GM18861 (cell line): Measurements from ENCODE around the gene SUN1.
"Not testable (repeated sequence)": the region's sequence is repeated elsewhere in the genome, so short reads cannot be mapped to it uniquely, and the experiment has no call there.

ENCODE experiments used
- ATAC-seq: cut with Tn5 transposase; IDR thresholded peaks from one replicate; pipeline ENCODE4 v1.9.1; 2021; ENCODE audit not compliant: unreplicated experiment

SUN1 gene

DNA sequence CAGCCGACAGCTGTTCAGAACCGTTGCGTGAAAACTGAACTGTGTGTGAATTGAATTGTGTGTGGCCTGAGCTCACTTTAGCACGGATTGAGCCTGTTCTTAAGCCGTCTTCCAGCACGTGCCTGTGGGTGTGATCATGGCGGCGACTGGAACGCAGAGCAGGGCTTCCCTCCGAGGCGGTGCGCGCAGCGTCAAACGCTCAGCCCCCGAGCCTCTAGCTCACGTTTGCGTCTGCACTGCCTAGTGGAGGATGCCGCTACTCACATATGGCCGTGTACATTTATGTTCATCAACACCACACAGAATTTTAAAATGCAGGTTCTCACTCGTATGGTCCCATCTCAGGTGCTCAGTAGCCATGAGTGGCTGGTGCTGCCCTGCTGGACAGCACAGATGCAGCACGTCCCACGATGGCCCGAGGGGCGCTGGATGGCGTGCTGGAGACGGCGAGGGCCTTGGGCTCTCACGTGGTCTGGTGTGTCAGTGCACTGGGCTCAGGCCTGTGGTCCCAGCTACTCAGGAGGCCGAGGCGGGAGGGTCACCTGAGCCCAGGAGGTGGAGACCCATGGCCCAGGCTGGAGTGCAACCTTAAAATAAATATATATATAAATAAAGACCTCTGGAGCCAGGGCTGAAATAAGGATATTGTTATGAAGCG, 22.0 kb downstream of the SUN1 start:
- no peak for ATAC-seq

DNA sequence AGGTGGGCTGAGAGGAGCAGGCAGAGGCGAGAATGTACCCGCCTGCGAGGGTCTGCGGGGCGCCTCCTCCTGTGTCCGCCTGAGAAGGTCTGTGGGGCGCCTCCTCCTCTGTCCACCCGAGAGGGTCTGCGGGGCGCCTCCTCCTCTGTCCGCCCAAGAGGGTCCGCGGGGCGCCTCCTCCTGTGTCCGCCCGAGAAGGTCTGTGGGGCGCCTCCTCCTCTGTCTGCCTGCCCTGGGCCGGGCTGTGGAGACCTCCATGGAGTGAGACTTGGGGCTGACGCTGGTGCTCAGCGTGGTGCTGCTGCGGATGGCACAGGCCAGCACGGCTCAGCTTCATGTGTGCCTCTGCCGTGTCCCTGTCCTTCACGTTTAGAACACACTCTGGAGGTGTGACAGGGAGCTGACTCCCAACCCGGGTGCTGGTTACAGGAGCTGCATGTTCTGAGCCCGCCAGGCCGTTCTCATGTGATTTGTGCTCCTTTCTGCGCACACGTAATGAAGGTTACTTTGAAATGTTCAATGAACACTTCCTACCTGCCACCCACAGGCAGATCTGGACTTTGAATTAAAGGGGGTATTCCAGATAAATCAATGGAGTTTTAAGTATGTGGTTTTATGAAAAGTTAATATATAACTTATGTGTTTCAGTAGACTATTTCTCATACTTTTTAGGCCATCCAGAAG, 23.6 kb downstream of the SUN1 start:
- ATAC-seq = no peak

DNA sequence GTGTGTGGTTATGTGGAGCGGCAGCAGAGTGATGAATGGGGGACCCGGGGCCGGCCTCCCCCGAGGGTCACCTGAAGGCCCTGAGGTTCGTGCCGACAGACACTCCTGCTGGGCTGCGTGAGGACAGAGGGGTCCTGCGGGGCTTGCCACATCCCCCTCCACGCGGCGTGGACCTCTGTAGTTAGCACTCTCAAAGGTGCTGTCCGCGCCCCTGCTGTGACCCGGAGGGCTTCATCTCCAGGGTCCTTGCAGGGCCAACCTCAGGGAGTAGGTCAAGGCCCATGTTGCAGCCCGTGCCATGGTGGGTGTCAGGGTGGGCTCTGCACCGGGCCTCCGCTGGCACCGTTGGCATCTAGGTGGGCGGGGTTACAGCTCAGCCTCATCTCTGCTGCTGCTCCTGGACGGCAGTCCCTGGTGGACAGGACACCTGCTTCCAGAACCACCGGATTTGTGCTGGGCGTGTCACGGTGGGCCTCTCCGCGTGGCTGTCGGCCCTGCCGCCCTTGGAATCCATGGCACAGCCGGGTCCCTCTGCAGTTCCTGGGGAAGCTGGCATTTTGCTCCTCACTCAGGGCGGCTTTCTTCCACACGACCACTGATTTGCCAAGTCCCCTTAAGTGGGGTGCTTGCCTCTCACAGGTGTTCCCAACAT, 24.3 kb downstream of the SUN1 start:
- ATAC-seq = no peak

DNA sequence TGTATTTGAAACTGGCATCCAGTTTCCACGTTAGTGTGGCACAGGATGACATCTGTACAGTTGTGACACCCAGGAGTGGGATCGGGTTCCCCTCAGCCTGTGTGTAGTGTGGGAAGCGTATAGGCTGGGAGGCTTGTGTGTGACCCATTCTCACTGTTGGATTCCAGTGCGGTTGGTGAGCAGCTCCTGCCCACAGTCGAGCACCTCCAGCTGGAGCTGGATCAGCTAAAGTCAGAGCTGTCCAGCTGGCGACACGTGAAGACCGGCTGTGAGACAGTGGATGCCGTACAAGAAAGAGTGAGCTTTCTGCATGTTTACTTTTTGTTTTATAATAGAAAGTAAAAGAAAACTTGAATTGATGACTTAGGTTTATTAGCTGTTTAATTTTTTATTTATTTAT, 25.4 kb downstream of the SUN1 start:
- no peak for ATAC-seq

DNA sequence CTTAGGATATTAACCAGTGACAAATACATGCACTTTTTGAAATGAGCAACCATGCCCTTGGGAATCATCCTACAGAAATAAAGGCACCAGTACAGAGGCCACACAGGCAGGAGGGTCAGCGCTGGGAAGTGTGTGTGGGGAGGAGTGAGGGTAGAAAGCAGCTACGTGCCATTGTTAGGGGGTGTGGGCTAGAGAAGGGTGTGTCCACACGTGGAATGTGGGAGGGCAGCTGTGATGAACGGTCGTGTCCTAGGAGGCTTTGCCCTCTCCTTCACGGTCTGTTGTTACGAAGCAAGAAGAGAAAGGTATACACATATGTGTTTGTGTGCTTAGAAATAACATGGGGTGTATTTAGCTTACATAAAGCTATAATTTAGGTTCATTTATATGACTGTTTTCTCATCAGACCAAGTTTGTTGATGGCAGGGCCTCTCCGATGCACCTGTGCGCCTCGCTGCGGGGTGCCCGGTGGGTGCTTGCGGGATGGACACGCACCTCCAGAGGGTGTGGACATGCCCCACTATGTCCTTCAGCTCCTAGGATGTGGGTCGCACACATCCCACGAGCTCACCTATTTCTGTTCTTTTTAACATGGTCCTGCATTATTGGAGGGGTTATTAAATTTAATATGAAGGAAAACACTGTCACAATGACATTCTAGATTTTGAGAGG, 27.2 kb downstream of the SUN1 start:
- ATAC-seq = no peak

DNA sequence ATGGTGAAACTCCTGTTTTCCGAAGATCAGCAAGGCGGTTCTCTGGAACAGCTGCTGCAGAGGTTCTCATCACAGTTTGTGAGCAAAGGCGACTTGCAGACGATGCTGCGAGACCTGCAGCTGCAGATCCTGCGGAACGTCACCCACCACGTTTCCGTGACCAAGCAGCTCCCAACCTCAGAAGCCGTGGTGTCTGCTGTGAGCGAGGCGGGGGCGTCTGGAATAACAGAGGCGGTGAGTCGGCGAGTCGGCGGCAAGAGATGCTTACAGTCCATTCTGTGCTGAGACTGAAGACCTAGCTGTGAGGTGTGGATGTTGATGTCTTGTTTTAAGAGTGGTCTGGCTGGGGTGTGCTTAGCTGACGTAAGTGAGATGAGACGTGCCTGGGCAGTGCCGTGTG, 27.9 kb downstream of the SUN1 start:
- no peak for ATAC-seq

DNA sequence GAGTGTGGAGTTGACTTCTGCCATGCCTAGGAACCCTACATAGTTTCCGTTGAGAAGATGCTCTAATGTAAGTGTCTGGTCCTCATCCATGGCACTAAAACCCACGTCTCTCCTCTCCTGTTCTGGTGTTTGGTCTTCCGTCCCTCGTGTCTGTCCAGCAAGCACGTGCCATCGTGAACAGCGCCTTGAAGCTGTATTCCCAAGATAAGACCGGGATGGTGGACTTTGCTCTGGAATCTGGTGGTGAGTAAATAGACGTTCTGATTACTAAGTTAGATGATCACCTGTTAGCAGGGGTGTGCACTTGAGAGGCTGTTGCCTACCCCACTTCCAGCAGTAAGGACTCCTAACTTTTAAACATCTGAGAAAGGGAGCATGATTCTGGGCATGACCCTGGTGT, 28.9 kb downstream of the SUN1 start:
- no peak for ATAC-seq

DNA sequence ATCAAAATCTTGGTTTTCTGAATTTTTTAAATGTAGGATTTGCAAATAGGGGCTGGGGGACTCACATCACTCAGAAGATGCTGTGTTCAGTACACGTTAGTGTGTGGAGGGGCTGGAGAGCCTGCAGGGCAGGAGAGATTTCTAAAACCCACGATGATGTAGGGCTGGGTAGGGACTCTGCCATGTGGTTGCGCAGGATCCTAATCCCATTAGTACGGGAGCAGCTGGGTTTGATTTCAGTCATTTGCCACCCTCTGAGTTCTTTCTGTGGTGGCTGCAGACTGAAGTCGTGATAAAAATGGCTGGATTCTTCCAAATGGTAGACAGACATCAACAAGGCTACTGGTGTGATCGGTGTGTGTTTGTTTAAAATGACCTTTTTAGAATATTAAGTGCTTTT, 29.9 kb downstream of the SUN1 start:
- no peak for ATAC-seq

DNA sequence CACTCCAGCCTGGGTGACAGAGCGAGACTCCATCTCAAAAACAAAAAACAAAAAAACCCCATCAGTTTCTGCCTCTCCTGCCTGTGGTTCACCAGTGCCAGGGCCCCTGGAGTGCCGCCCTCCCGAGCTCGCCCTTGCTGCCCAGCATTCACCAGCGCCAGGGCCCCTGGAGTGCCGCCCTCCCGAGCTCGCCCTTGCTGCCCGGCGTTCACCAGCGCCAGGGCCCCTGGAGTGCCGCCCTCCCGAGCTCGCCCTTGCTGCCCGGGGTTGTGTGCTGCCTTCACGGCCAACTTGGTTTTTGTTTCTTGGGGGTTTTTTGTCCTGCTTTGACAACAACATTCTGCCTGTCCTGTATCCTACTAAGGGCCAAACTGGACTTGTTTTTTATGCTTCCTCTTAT, 30.8 kb downstream of the SUN1 start:
- ATAC-seq = no peak

DNA sequence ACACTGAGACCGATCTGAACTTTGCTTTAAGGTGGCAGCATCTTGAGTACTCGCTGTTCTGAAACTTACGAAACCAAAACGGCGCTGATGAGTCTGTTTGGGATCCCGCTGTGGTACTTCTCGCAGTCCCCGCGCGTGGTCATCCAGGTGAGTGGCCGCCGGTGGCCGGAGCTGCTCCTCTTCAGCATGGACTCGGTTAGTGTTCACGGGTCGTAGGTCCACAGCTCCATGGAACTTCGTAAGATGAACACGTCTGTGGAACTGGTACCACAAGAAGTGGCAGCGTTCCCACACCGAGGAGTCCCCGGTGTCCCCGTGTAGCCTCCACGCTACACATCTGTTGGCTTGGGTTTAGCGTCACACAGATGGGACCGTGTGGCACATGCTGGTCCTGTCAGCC, 33.6 kb downstream of the SUN1 start:
- ATAC-seq = no peak

DNA sequence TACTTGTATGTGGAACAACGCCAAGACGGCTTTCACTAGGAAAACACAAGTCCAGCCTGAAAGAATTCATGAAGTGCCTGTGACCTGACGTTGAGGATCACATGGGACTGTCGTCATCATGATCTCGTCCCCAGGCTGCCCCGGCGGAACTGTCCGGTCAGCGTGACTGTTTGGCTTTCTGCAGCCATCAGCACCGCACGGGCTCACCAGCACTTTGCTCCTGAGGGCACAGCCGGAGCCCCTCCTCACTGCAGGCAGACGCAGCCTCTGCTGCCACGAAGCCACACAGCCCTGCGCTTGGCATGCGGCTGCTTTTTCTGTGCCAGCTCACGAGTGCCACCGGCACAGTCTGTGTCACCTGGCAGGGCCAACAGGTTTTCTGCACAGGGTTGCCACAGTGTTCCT, 34.7 kb downstream of the SUN1 start:
- ATAC-seq = no peak

DNA sequence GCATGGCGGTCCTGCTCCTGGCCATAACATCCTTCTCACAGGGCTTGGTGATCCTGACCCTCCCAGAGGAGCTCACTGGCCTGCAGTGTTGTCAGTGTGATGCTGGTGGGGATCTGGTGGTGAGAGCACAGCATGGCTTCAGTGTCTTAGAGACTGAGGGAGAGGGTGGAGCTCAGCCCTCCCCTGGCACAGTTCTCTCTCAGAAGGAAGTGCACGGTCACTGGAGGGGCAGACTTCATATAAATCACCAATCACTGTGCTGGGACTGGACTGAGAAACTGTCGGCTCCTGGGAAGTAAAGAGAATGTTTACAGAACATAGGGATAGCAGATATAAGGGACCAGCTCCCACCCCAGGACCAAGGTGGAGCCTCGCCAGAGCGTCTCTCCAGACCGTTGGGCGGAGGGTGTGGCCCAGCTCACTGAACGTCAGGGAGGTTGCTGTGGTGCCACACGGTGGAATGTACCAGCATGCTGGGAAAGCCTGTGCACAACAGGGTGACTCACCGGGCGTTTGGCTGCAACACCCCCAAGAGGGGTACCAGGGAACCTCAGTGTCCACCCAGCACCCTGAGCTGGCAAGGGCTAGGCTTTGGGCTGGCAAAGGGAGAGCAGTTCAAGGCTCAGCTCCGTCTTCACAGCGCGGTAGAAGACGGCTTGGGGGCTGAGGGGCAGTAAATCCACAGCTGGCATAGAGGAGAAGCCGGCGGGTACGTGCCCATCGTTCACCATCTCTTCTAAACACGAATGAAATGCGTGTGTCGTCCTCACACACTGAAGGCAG, 35.3 kb downstream of the SUN1 start:
- ATAC-seq = no peak

DNA sequence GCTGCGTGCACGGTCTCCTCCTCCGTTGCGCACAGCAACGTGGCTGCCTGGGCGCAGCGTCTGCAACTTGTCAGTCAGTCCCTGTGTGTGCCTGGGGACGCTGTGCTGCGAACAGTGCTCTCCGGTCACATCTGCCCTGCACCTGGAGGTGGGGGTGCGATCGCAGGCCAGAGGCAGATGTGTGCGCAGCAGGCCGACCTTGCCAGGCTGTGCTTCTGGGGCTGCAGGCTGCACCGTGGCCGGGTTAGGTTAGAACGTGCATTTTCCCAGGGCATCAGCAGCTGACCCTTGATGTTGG, 35.9 kb downstream of the SUN1 start:
- no peak for ATAC-seq

DNA sequence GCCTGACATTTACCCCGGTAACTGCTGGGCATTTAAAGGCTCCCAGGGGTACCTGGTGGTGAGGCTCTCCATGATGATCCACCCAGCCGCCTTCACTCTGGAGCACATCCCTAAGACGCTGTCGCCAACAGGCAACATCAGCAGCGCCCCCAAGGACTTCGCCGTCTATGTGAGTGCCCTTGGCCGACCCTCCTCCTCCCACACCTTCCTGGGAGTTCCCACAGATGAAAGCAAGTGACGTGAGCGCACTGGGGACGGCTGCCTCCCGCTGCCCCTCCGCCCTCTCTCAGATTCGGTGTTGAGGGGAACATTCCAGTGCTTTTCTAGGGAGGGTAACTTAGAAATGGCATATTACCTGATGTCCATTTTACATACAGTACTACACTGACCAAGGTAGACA, 37.1 kb downstream of the SUN1 start:
- no peak for ATAC-seq

DNA sequence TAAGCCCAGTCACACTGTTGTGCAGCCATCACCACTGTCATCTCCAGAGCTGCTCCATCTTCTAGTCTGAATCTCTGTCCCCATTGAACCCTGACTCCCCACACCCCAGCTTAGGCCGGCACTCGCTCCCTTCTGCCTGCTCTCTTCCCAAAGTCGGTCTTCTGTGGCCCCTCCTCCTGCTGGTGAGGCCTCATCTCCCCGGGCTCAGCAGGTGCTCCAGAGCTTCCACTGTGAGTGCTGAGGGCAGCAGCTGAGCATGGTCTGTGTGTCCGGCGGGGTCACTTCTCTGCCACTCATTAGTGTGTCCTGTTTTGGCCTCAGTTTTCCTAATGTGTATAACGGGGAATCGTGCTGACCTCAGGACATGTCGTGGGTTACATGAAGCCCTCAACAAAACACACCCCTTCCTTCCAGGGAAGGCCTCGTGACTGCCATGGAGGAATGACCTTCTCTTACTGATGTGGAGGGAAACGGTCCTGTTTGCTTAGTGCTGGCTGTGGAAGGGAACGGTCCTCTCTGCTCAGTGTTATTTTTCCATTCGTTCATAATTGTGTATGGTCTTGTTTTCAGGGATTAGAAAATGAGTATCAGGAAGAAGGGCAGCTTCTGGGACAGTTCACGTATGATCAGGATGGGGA, 39.7 kb downstream of the SUN1 start:
- ATAC-seq = no peak

DNA sequence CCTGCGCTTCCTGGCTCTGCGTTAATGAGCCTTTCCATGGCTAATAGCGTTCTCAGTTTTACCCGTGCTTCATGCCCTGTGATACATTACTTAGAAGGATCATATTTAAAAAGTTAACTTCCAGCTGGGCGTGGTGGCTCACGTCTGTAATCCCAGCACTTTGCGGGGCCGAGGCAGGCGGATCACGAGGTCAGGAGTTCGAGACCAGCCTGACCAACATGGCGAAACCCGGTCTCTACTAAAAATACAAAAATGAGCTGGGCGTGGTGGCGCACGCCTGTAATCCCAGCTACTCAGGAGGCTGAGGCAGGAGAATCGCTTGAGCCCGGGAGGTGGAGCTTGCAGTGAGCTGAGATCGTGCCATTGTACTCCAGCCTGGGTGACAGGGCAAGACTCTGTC, 40.4 kb downstream of the SUN1 start:
- ATAC-seq = not testable (repeated sequence)

DNA sequence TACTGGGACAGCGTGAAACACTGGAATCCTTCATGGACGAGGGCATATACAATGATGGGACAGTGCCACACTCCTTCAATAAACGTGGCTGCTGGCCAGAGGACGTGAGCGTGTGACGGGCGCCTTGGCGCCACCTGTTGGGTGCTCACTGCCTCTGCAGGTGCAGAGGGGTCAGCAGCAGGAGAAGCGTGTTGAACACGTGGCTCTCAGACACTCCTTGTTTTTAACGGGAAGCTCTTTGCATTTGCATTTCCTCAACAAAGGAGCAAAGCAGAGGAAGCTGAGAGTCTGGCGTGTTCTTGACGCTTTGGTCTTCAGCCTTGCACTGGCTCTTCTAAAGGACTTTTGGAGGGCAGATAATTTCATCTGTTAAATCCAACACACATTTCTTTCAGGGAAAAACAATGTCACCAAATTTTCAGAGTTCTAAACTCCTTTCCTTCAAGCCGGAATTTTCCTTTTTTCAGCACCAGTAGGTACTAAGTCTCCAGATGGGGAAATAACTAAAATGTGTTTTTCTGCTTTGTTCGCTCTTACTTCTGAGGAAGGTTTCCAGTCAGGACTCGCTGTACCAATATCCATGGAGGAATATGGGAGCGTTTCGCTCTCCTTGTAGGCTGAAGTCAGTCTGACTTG, 41.2 kb downstream of the SUN1 start:
- ATAC-seq = peak; percentile 25

DNA sequence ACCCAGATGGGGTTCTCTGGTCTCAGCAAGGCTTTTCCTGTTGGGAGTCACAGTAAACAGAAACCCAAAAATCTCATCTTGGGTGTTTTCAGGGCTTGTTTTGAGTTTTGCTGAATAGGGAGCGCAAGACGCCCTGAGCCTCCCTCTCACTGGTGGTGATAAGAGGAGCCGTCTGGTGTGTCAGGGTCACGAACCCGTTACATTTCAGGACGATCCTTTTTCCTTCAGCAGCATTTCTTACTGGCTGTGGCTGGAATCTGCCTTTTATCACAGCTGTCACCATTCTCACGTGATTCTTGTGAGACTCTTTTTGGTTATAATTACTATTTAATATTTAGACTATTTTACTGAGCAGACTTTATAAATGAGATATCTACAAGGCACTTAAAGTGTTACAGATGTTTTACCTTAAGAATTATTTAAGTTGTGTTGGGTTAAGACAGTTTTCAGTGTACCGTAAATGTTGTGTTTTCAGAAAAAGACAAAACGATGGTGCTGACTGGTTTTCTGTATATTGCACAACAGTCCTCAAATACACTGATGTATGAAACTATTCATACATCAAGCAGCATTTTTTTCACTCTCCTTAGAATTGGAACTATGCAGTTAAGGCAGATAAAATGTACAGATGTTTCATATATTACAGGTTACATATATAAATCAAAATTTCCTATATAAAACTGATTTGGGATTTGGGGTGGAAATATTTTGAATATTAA, 41.9 kb downstream of the SUN1 start:
- no peak for ATAC-seq

DNA sequence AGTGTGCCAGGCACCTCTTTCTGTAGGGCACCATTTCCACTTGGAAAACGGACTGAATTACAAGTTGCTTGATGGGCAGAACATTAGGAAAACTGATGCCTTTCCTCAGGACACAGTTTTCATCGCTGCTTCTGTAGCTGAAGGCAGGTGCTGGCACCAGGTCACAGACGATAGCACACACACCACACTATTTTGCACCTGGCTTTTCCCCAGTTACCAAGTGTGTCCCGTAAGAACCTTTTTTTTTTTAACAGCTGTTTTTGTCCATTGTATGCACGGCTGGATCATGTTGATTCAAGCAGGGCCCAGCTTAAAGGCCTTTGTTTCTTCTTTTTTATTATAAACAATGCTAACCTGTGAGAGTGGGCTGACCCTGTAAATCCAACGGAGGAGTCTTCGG, 42.8 kb downstream of the SUN1 start:
- ATAC-seq = no peak
